Dermis microvascular lymphatic vessel endothelial cell (primary cell): ENCODE results near the gene TMEM273. TPM values are rescaled to one million over a fixed set of nuclear protein-coding genes. Genes with fewer than 3 reads are reported as not detected.

Source experiments
- DNase-seq, 2 donors: peaks; one replicate each; pipeline versions ENCODE4 v3.0.0 to v3.0.0-alpha.2; 2010; ENCODE audit warnings: low read depth in 2 of 2
- total RNA-seq: library from RNA; depleted of rRNA; stranded (reverse); fragments of >200 nt; gene quantifications from 2 replicates; pipeline ENCODE4 v1.2.1, GENCODE V29; 2014

TMEM273 gene
- total RNA-seq, 1 donor from 2014 or later = 14.8 TPM

DNA sequence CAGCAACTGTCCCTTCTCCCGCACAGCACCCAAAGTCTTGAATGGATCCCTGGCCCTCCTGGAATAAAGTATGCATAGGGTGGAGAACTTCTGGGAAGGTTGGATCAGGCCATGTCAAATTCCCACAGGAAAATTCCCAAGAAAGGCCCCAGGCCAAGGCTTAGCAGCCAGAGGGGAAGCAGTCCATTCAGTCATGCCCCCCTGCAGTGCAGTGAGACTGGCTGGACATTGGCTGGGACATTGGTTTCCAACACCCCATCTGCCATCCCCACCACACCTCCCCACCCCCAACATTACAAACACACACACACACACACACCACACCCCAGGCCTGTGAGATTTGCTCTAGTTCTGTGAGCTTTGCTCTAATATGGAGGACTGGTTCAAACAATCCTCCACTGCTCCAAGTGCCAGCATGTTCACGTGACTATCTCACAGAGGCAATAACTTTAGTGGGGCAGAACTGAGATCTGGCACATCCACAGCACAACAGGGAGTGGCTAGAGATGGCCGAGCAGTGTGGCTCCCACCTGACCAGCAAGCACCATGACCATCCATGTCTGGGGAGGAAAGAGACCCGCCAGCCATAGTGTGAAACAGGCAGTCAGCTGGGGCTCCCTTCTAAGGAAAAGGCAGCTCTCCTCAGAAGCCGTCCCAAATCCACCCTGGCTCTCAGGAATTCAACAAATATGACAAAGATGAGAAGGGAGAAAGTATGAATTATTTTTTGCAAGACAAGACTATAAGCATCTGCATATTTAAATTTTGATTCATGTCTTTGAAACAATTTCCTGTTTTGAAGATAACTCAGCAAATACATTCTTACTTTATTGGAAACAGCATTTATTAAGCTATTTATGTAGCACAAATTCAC, 47.6 kb downstream of the TMEM273 start:
- DNase-seq = no peak

DNA sequence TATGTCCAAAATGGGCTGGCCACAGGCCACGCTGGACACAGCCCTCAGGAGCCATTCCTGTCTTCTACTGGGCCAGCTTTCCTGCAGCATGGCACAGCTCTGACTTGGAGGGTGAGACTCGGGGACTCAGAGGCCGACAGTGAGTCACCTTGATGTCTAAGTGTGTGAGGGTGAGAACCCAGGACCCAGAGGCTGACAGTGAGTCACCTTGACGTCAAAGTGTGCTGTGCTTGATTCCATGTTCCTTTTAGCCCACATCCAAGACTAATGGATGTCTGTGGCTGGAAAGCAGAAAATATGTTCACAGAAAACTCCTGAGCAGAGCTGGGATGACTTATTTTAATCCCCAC, 48.4 kb downstream of the TMEM273 start:
- no peak for DNase-seq

DNA sequence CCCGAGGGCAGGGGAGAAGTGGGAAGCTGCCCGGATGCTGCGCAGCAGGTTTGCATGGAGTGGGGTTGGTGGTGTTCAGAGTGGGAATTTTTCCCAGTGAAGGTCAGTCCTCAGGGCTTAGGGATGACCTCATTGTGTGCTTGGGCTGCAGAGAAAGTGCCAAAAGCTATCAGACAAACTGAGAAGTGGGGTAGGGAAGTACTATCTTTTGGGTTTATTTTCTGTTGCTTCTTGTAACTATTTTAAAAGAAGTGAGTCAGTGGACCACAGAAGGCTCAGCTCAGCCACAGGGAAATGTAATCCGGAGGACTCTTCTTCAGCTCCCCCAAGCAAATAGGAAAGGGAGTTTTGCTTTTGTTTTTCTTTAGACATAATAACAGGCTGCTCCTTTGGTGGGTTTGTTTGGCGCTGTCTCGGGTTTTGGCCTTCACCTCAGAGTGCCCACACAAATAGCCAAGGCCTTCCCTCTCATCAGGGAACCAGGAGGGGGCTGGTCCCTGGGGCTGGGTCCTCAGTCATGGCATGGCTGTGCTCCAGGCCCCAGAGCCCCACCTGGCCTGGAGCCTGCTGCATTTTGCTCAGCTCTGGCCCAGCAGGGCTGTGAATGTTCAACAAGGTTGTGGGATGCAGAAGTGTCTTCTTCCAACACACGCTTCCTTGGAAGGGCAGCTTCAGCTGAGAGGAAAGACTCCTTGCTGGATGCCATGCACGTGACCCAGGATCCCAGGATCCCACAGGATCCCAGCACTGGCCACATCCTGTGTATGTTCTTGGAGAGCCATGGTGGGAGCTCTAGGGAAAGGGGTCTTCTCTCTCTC, 49.0 kb downstream of the TMEM273 start:
- no peak for DNase-seq

DNA sequence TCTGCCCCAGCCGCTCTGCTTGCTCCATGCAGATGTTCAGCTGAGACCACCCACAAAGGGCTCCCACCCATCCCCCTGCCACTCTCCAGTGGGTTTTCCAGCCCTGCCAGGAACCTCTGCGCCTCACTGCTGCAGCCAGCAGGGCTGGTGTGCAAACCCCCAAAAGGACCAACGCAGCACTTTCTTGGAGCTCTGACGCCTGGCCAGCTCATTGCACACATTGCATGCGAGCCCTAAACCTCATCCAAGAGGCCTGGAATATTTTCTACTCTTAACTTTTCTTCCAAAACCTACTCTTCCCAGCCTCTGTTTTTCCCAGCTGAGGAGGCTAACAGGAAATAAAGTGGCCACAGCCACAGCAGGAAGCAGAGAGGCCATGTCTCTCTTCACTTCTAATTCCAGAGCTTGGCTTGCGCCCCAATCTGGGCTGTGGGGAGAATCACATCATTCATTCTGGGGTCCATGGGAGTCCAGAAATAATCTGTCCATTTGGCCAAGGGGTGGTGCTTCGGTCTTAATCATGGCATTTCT, 49.8 kb downstream of the TMEM273 start:
- DNase-seq = no peak

DNA sequence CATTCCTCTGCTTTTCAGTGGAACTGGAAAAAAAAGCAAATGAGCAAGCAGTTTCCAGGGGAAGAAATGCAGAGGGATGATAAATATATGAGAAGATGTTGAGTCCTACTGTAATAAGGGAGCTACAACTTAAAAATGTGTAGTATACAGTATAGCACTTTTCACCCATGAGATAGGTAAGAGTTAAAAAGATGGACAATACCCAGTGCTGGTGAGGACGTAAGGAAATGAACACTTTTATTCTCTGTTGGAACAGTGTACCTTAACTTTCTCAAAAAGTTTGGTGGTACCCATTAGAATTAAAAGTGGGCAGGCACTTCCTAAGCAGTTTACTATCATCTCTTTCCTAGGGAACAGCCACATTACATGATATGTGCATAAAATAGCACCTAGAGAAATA, 51.7 kb downstream of the TMEM273 start:
- DNase-seq = no peak

- no peak for DNase-seq
These were observed 52.4 kb downstream of the TMEM273 start for GRCh38 chr10:49135575-49136313.

DNA sequence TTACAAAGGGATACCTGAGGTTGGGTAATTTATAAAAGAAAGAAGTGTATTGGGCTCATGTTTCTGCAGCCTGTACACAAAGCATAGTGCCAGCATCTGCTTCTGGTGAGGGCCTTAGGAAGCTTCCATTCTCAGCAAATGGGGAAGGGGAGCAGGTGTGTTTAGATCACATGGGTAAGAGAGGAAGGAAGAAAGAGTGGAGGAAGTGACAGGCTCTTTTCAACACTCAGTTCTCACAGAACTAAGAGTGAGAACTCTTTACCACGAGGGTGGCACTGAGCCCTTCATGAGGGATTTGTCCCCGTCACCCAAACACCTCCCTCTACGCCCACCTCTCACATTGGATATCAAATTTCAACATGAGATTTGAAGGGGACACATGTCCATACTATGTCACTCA, 53.9 kb downstream of the TMEM273 start:
- no peak for DNase-seq

DNA sequence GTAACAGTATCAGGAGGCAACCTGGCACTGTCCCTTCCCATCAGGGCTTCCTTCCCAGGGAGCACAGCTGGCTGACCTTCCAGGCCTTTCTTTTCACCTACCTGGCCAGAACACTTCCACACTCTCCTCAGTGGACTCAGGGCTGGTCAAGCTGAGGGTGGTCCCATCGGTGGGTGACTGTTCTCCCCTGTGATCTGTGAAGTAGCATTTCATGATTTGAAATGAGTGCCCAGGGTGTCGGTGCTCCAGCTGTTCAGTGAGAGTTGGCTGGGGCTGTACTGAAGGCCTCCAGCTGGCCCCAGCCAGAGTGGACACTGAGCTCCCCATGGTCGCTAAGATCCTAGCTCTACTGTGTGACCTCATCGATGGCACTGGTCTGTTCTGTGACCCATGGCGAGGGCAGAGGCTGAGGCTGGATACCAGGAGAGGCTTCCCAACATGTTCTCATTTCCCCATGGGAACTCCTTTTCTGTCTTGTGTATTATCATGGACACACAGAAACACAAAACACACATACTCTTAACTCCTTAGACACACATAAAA, 54.4 kb downstream of the TMEM273 start, which contains the start of gene FAM170B:
FAM170B (minus strand) TSS at position 316 of the 543 bp plus-strand sequence; CDS start at position 213, 103 bp downstream.
- no peak for DNase-seq

- DNase-seq = no peak
These were observed 55.8 kb downstream of the TMEM273 start for GRCh38 chr10:49132362-49132737.

- DNase-seq = no peak
These were observed 56.5 kb downstream of the TMEM273 start for GRCh38 chr10:49131507-49132361.

DNA sequence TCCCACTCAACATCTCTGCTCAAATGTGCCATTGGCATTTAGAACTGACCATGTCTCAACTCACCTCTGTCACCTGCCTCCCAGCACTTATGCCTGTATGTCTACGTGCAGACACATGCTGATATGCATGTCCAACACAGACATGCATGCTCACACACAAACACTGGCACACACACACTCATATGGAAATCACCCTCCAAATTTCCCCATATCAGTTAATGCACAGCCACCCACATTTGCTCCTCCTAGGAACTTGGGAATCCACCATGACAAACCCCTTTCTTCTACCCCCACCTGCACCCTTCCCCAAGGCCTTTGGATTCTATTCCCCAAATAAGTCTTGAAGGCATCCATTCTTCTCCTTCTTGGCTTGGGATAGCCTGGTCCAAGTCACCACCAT, 58.8 kb downstream of the TMEM273 start:
- no peak for DNase-seq

GRCh38 chr10:49128854-49129253, 59.3 kb downstream of the TMEM273 start:
- DNase-seq = no peak

- DNase-seq = no peak
These were observed 63.9 kb downstream of the TMEM273 start for GRCh38 chr10:49123981-49124950.

GRCh38 chr10:49120911-49121310, 67.3 kb downstream of the TMEM273 start:
- no peak for DNase-seq

DNA sequence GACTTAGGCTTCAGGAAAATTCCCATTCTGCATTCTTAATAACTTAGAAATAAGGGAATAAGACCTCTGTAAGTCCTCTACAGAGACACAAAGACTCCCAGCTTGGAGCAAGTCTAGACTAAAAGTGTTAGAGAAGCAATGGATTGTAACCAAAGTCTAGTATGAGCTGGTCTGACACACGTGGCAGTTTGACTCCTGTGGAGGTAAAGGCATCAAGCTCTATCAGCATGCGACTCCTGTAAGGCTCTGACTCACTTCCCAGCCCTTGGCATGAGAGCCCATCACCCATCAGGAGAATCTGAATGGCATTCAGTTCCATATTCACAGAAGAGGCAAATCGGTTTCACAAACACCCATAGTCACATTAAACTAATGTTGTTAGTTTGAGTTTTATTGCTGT, 68.4 kb downstream of the TMEM273 start:
- no peak for DNase-seq

- no peak for DNase-seq
These were observed 69.6 kb downstream of the TMEM273 start for GRCh38 chr10:49118430-49119074.

- no peak for DNase-seq
These were observed 70.7 kb downstream of the TMEM273 start for GRCh38 chr10:49117376-49118070.
